K562 treated with DMSO at 1 percent for 4 hours (cell line): ENCODE measurements around the gene PAX6. TPM values are rescaled to one million over a fixed set of nuclear protein-coding genes. Genes with fewer than 3 reads are reported as not detected.

Source experiments
- total RNA-seq: library from RNA; unstranded; fragments of 300-600 nt; gene quantifications from 2 replicates; pipeline ENCODE4 v1.2.3, GENCODE V29; 2022; ENCODE audit not compliant: insufficient read depth

Gene PAX6
- total RNA-seq: 3.7 and 5.3 TPM in 2 replicates

GRCh38 chr11:31810779-31811647 is at the start of gene PAX6:
TSS of gene PAX6 (minus strand) at chr11:31811322. CDS start at chr11:31806411, 4,911 bp downstream.

